H9 (cell line): ENCODE data around the gene ABHD1. TPM values are rescaled to one million over a fixed set of nuclear protein-coding genes. Genes with fewer than 3 reads are reported as not detected.

ENCODE experiments used
- DNase-seq: peaks from one replicate; pipeline ENCODE4 v3.0.0-alpha.2; 2017
- H2AFZ ChIP-seq: one replicate; pipeline ENCODE4 v1.6.1; 2013; ENCODE audit warnings: mild to moderate bottlenecking, low read length, control low read depth, moderate library complexity
- H2AK5ac ChIP-seq: 2 replicates; pipeline ENCODE4 v1.6.1; 2013; ENCODE audit warnings: low read length, control low read depth, mixed read lengths; ENCODE audit not compliant: insufficient read length
- H2BK120ac ChIP-seq: one replicate; pipeline ENCODE4 v1.6.1; 2013; ENCODE audit warnings: low read depth, mild to moderate bottlenecking, low read length, control low read depth, inconsistent platforms; ENCODE audit not compliant: poor library complexity, severe bottlenecking
- H2BK12ac ChIP-seq: 2 replicates; pipeline ENCODE4 v1.6.1; 2013; ENCODE audit warnings: low read length, control low read depth, mixed read lengths, low read depth; ENCODE audit not compliant: insufficient read length
- H2BK15ac ChIP-seq: 2 replicates; pipeline ENCODE4 v1.6.1; 2013; ENCODE audit warnings: low read depth, low read length, control low read depth
- H2BK20ac ChIP-seq: one replicate; pipeline ENCODE4 v1.6.1; 2013; ENCODE audit warnings: low read depth, mild to moderate bottlenecking, low read length, control low read depth, inconsistent platforms; ENCODE audit not compliant: poor library complexity, severe bottlenecking
- H2BK5ac ChIP-seq: 2 replicates; pipeline ENCODE4 v1.6.1; 2013; ENCODE audit warnings: low read length, control low read depth, mixed read lengths; ENCODE audit not compliant: insufficient read length
- H3K14ac ChIP-seq: 2 replicates; pipeline ENCODE4 v1.6.1; 2013; ENCODE audit warnings: low read length, control low read depth; ENCODE audit not compliant: insufficient read depth
- H3K18ac ChIP-seq: 2 replicates; pipeline ENCODE4 v1.6.1; 2013; ENCODE audit warnings: low read depth, mild to moderate bottlenecking, mixed read lengths, low read length, control low read depth; ENCODE audit not compliant: insufficient read length
- H3K23ac ChIP-seq: 2 replicates; pipeline ENCODE4 v1.6.1; 2013; ENCODE audit warnings: low read length, control low read depth, mixed read lengths, low read depth; ENCODE audit not compliant: insufficient read length
- H3K23me2 ChIP-seq: 2 replicates; pipeline ENCODE4 v1.6.1; 2013; ENCODE audit warnings: low read depth, mild to moderate bottlenecking, mixed read lengths, low read length, control low read depth; ENCODE audit not compliant: insufficient read length, poor library complexity, severe bottlenecking
- H3K27ac ChIP-seq: 2 replicates; pipeline ENCODE4 v1.5.1; 2013; ENCODE audit warnings: low read length, control low read depth, mixed read lengths, low read depth; ENCODE audit not compliant: insufficient read length
- H3K27me3 ChIP-seq: 2 replicates; pipeline ENCODE4 v1.6.1; 2013; ENCODE audit warnings: low read length, control low read depth, inconsistent platforms; ENCODE audit not compliant: insufficient read depth
- H3K4ac ChIP-seq: 2 replicates; pipeline ENCODE4 v1.6.1; 2013; ENCODE audit warnings: low read depth, mild to moderate bottlenecking, control low read depth, inconsistent platforms, low read length, moderate library complexity
- H3K4me1 ChIP-seq: 2 replicates; pipeline ENCODE4 v1.6.1; 2013; ENCODE audit warnings: low read length, control low read depth, inconsistent platforms; ENCODE audit not compliant: insufficient read depth
- H3K4me2 ChIP-seq: 2 replicates; pipeline ENCODE4 v1.6.1; 2013; ENCODE audit warnings: low read length, control low read depth, mixed read lengths; ENCODE audit not compliant: insufficient read length, insufficient read depth
- H3K56ac ChIP-seq: 2 replicates; pipeline ENCODE4 v1.6.1; 2013; ENCODE audit warnings: low read depth, mild to moderate bottlenecking, mixed read lengths, low read length, control low read depth; ENCODE audit not compliant: insufficient read length
- H3K79me1 ChIP-seq: 2 replicates; pipeline ENCODE4 v1.6.1; 2013; ENCODE audit warnings: low read depth, mild to moderate bottlenecking, moderate library complexity, low read length, control low read depth, inconsistent platforms; ENCODE audit not compliant: insufficient read depth, poor library complexity, severe bottlenecking
- H3K79me2 ChIP-seq: 2 replicates; pipeline ENCODE4 v1.6.1; 2013; ENCODE audit warnings: low read length, control low read depth, inconsistent platforms; ENCODE audit not compliant: insufficient read depth
- H3K9ac ChIP-seq: 2 replicates; pipeline ENCODE4 v1.6.1; 2013; ENCODE audit warnings: low read length, control low read depth, mixed read lengths; ENCODE audit not compliant: insufficient read length; ENCODE audit errors: extremely low read depth
- H3K9me3 ChIP-seq: one replicate; pipeline ENCODE4 v1.6.1; 2013; ENCODE audit warnings: low read depth, low read length, inconsistent platforms; ENCODE audit not compliant: control insufficient read depth
- H3T11ph ChIP-seq: one replicate; pipeline ENCODE4 v1.6.1; 2013; ENCODE audit warnings: mild to moderate bottlenecking, low read length, control low read depth, inconsistent platforms
- H4K20me1 ChIP-seq: one replicate; pipeline ENCODE4 v1.6.1; 2013; ENCODE audit not compliant: control insufficient read depth, insufficient read length, insufficient read depth
- H4K5ac ChIP-seq: 2 replicates; pipeline ENCODE4 v1.6.1; 2013; ENCODE audit warnings: low read depth, mild to moderate bottlenecking, mixed read lengths, low read length, control low read depth; ENCODE audit not compliant: insufficient read length
- H4K8ac ChIP-seq: replicated peaks from 2 replicates; pipeline ENCODE4 v1.6.1; 2013; ENCODE audit warnings: low read length, control low read depth, mixed read lengths, low read depth; ENCODE audit not compliant: insufficient read length
- H4K91ac ChIP-seq: 2 replicates; pipeline ENCODE4 v1.6.1; 2013; ENCODE audit warnings: low read depth, mild to moderate bottlenecking, moderate library complexity, mixed read lengths, low read length, control low read depth; ENCODE audit not compliant: insufficient read length
- H3K27ac Mint-ChIP-seq, 3 experiments: 2 replicates in 2 of 3; 3 replicates in 1 of 3; pipeline ENCODE4 v1.8.0; 2020 to 2021; ENCODE audit warnings: mixed read lengths in 3 of 3, mild to moderate bottlenecking in 1 of 3, moderate library complexity in 1 of 3
- H3K27me3 Mint-ChIP-seq: 2 replicates; pipeline ENCODE4 v1.8.0; 2021; ENCODE audit warnings: low read depth, mild to moderate bottlenecking, moderate library complexity, mixed read lengths
- H3K36me3 Mint-ChIP-seq, 3 experiments: 2 replicates in 2 of 3; 3 replicates in 1 of 3; pipeline ENCODE4 v1.8.0; 2020 to 2021; ENCODE audit warnings: low read depth in 3 of 3, mixed read lengths in 3 of 3; ENCODE audit not compliant: insufficient read depth in 1 of 3
- H3K4me1 Mint-ChIP-seq, 2 experiments: 2 replicates each; pipeline ENCODE4 v1.8.0; 2020; ENCODE audit warnings: mixed read lengths in 2 of 2
- H3K4me3 Mint-ChIP-seq, 2 experiments: 2 replicates in 1 of 2; 3 replicates in 1 of 2; pipeline ENCODE4 v1.8.0; 2020 to 2021; ENCODE audit warnings: mild to moderate bottlenecking in 2 of 2, mixed read lengths in 2 of 2, moderate library complexity in 1 of 2
- H3K9me3 Mint-ChIP-seq, 2 experiments: 2 replicates in 1 of 2; 3 replicates in 1 of 2; pipeline ENCODE4 v1.8.0; 2020; ENCODE audit warnings: mild to moderate bottlenecking in 2 of 2, mixed read lengths in 2 of 2, moderate library complexity in 1 of 2
- CTCF ChIP-seq: fragments of 200-600 bp; sonication (generic); conservative IDR thresholded peaks from 3 replicates; pipeline ENCODE4 v1.8.0; 2021; ENCODE audit warnings: antibody characterized with exemption, mild to moderate bottlenecking
- WGBS: extraction: QIAGEN DNeasy Blood & Tissue Kit; methylation state at CpG from one replicate; pipeline ENCODE4 v1.1.7; 2013; ENCODE audit warnings: missing lambda C conversion rate, low lambda C conversion rate, mixed read lengths; ENCODE audit not compliant: insufficient read length; ENCODE audit errors: extremely low coverage; 5-methylcytosine and 5-hydroxymethylcytosine counted together
- total RNA-seq: library from RNA; stranded (reverse); gene quantifications from 2 replicates; pipeline ENCODE4 v1.2.1, GENCODE V29; 2021

The ABHD1 gene
- total RNA-seq, 1 experiment from 2014 or later: 0.31 TPM

GRCh38 chr2:27126252-27126710, 2.7 kb downstream of the ABHD1 start:
- Histone ChIP-seq H4K20me1 (peaks cover 2% of the 10 kb centered on the region), H3K79me2 (no peaks in the 10 kb centered on the region), H3K4me1 (no peaks in the 10 kb centered on the region; the same call in 1 of the 2 replicates), H2BK20ac (no peak overlapping the region), H4K8ac (no peak overlapping the region), H2BK120ac (no peak overlapping the region), H3T11ph (no peak overlapping the region), H2AFZ (no peak overlapping the region), H2BK12ac (no peak overlapping the region), H3K18ac (no peak overlapping the region), H2BK5ac (no peak overlapping the region), H2AK5ac (no peak overlapping the region), H3K56ac (no peak overlapping the region), H2BK15ac (no peak overlapping the region), H3K27me3 (peaks cover 7% of the 10 kb centered on the region; the same call in 1 of the 2 replicates), H3K4ac (no peak overlapping the region), H3K23me2 (peaks cover 4% of the 10 kb centered on the region), H4K5ac (no peak overlapping the region), H3K4me2 (no peak overlapping the region), H3K14ac (no peak overlapping the region), H3K27ac (no peak overlapping the region), H3K23ac (no peak overlapping the region), H4K91ac (no peak overlapping the region), H3K9ac (no peak overlapping the region), H3K9me3 (no peaks in the 10 kb centered on the region), H3K79me1 (no peaks in the 10 kb centered on the region)
- Mint-ChIP-seq H3K27me3 (peaks cover 29% of the 10 kb centered on the region), H3K27ac (no peak overlapping the region), H3K4me1 (peaks cover 7 to 12% of the 10 kb centered on the region in 2 experiments), H3K9me3 (no peaks in the 10 kb centered on the region), H3K4me3 (no peak overlapping the region), H3K36me3 (peaks cover 4 to 19% (median 13%) of the 10 kb centered on the region in 3 experiments; a peak in 5 of 7 replicates)
- DNase-seq: no peak
- WGBS: no CpG with 5 or more reads among the region's 5 CpGs
- no peak for TF ChIP-seq CTCF
